ENCODE results near the gene MZF1. TPM values are rescaled to one million over a fixed set of nuclear protein-coding genes. Genes with fewer than 3 reads are reported as not detected.
A peak's percentile ranks its signal among the peaks of the same experiment; 100 is the strongest.

Gene MZF1
- total and polyA plus RNA-seq, 4 donors: 6.3 to 81.5 (median 24.8) TPM

- H3K36me3 ChIP-seq (ENCODE audit: control insufficient read depth in 1 of 2, insufficient read depth in 2 of 2, low read length in 1 of 2): no peaks in the 10 kb centered on the region
- no peaks in the 10 kb centered on the region for H3K27me3 ChIP-seq (ENCODE audit: control insufficient read depth in 1 of 2, insufficient read depth in 2 of 2, low read length in 1 of 2)
- H3K9me3 ChIP-seq (ENCODE audit: control insufficient read depth, low read length): no peaks in the 10 kb centered on the region
- H3K4me3 ChIP-seq (ENCODE audit: low read length in 2 of 2): no peak overlapping the region
- intact Hi-C loops (cut with DNase I): no loop called here
- DNase-seq (no peak), ATAC-seq (ENCODE audit: low FRiP score) (no peak)
- WGBS, 2 donors: 91 to 93% methylated on average over 3 of the region's 3 CpGs
- H3K27ac ChIP-seq (ENCODE audit: low read depth in 1 of 2, low read length in 2 of 2): no peak overlapping the region
- H3K4me1 ChIP-seq (ENCODE audit: control insufficient read depth in 1 of 2, insufficient read depth in 2 of 2, low read length in 2 of 2): no peaks in the 10 kb centered on the region
Observed at GRCh38 chr19:58535857-58536256, 37.3 kb downstream of the MZF1 start.

- no peaks in the 10 kb centered on the region for H3K27me3 ChIP-seq (ENCODE audit: control insufficient read depth in 1 of 2, insufficient read depth in 2 of 2, low read length in 1 of 2)
- no peaks in the 10 kb centered on the region for H3K9me3 ChIP-seq (ENCODE audit: control insufficient read depth, low read length)
- no peaks in the 10 kb centered on the region for H3K4me1 ChIP-seq (ENCODE audit: control insufficient read depth in 1 of 2, insufficient read depth in 2 of 2, low read length in 2 of 2)
- ATAC-seq (ENCODE audit: low FRiP score) (no peak), DNase-seq (no peak)
- H3K27ac ChIP-seq (ENCODE audit: low read depth in 1 of 2, low read length in 2 of 2): no peak overlapping the region
- 62 to 65% methylated on average over 10 of the region's 10 CpGs for WGBS, 2 donors
- H3K4me3 ChIP-seq (ENCODE audit: low read length in 2 of 2): no peak overlapping the region
- no peaks in the 10 kb centered on the region for H3K36me3 ChIP-seq (ENCODE audit: control insufficient read depth in 1 of 2, insufficient read depth in 2 of 2, low read length in 1 of 2)
- intact Hi-C loops (cut with DNase I): no loop called here
Observed at GRCh38 chr19:58531034-58531840, 41.9 kb downstream of the MZF1 start.

GRCh38 chr19:58529405-58529804 lies 43.7 kb downstream of the MZF1 start:
- no peaks in the 10 kb centered on the region for H3K4me1 ChIP-seq (ENCODE audit: control insufficient read depth in 1 of 2, insufficient read depth in 2 of 2, low read length in 2 of 2)
- intact Hi-C loops (cut with DNase I): no loop called here
- H3K36me3 ChIP-seq (ENCODE audit: control insufficient read depth in 1 of 2, insufficient read depth in 2 of 2, low read length in 1 of 2): no peaks in the 10 kb centered on the region
- no peaks in the 10 kb centered on the region for H3K9me3 ChIP-seq (ENCODE audit: control insufficient read depth, low read length)
- H3K4me3 ChIP-seq (ENCODE audit: low read length in 2 of 2): no peak overlapping the region
- H3K27ac ChIP-seq (ENCODE audit: low read depth in 1 of 2, low read length in 2 of 2): no peak overlapping the region
- DNase-seq (no peak), ATAC-seq (ENCODE audit: low FRiP score) (no peak)
- WGBS, 2 donors: 71 to 74% methylated on average over 3 of the region's 3 CpGs
- no peaks in the 10 kb centered on the region for H3K27me3 ChIP-seq (ENCODE audit: control insufficient read depth in 1 of 2, insufficient read depth in 2 of 2, low read length in 1 of 2)

GRCh38 chr19:58522709-58523108 lies 50.4 kb downstream of the MZF1 start:
- no peaks in the 10 kb centered on the region for H3K27me3 ChIP-seq (ENCODE audit: control insufficient read depth in 1 of 2, insufficient read depth in 2 of 2, low read length in 1 of 2)
- H3K27ac ChIP-seq (ENCODE audit: low read depth in 1 of 2, low read length in 2 of 2): no peak overlapping the region
- ATAC-seq (ENCODE audit: low FRiP score): no peak
- 74 to 78% methylated on average over 3 of the region's 3 CpGs for WGBS, 2 donors
- H3K4me3 ChIP-seq (ENCODE audit: low read length in 2 of 2): no peak overlapping the region
- H3K4me1 ChIP-seq (ENCODE audit: control insufficient read depth in 1 of 2, insufficient read depth in 2 of 2, low read length in 2 of 2): no peaks in the 10 kb centered on the region
- intact Hi-C loops (cut with DNase I): no loop called here
- peak in 1 of 2 donors; percentile 13 for DNase-seq
- H3K36me3 ChIP-seq (ENCODE audit: control insufficient read depth in 1 of 2, insufficient read depth in 2 of 2, low read length in 1 of 2): no peaks in the 10 kb centered on the region
- H3K9me3 ChIP-seq (ENCODE audit: control insufficient read depth, low read length): no peaks in the 10 kb centered on the region

GRCh38 chr19:58521651-58522050 lies 51.5 kb downstream of the MZF1 start:
- DNase-seq (no peak), ATAC-seq (ENCODE audit: low FRiP score) (no peak)
- H3K27ac ChIP-seq (ENCODE audit: low read depth in 1 of 2, low read length in 2 of 2): no peak overlapping the region
- peaks cover 0 to 4% of the 10 kb centered on the region in 2 donors for H3K36me3 ChIP-seq (ENCODE audit: control insufficient read depth in 1 of 2, insufficient read depth in 2 of 2, low read length in 1 of 2)
- H3K9me3 ChIP-seq (ENCODE audit: control insufficient read depth, low read length): no peaks in the 10 kb centered on the region
- H3K4me1 ChIP-seq (ENCODE audit: control insufficient read depth in 1 of 2, insufficient read depth in 2 of 2, low read length in 2 of 2): no peaks in the 10 kb centered on the region
- intact Hi-C loops (cut with DNase I): no loop called here
- no peaks in the 10 kb centered on the region for H3K27me3 ChIP-seq (ENCODE audit: control insufficient read depth in 1 of 2, insufficient read depth in 2 of 2, low read length in 1 of 2)
- WGBS, 2 donors: 27 to 45% methylated on average over 4 of the region's 4 CpGs
- H3K4me3 ChIP-seq (ENCODE audit: low read length in 2 of 2): no peak overlapping the region

GRCh38 chr19:58520257-58520599 lies 52.9 kb downstream of the MZF1 start:
- ATAC-seq (ENCODE audit: low FRiP score) (no peak), DNase-seq (no peak)
- Histone ChIP-seq H3K36me3 (ENCODE audit: control insufficient read depth in 1 of 2, insufficient read depth in 2 of 2, low read length in 1 of 2) (peaks cover 0 to 4% of the 10 kb centered on the region in 2 donors), H3K27ac (ENCODE audit: low read depth in 1 of 2, low read length in 2 of 2) (peak overlapping the region; percentile 3 to 83), H3K9me3 (ENCODE audit: control insufficient read depth, low read length) (no peaks in the 10 kb centered on the region), H3K4me1 (ENCODE audit: control insufficient read depth in 1 of 2, insufficient read depth in 2 of 2, low read length in 2 of 2) (no peaks in the 10 kb centered on the region), H3K27me3 (ENCODE audit: control insufficient read depth in 1 of 2, insufficient read depth in 2 of 2, low read length in 1 of 2) (no peaks in the 10 kb centered on the region), H3K4me3 (ENCODE audit: low read length in 2 of 2) (peak overlapping the region; percentile 12 to 16)
- WGBS, 2 donors: 7 to 10% methylated on average over 7 of the region's 7 CpGs
- intact Hi-C loops (cut with DNase I): no loop called here

- Histone ChIP-seq H3K27me3 (ENCODE audit: control insufficient read depth in 1 of 2, insufficient read depth in 2 of 2, low read length in 1 of 2) (no peaks in the 10 kb centered on the region), H3K4me3 (ENCODE audit: low read length in 2 of 2) (peak within 1 kb of the TSS; percentile 40 to 50), H3K9me3 (ENCODE audit: control insufficient read depth, low read length) (no peaks in the 10 kb centered on the region), H3K4me1 (ENCODE audit: control insufficient read depth in 1 of 2, insufficient read depth in 2 of 2, low read length in 2 of 2) (no peaks in the 10 kb centered on the region), H3K27ac (ENCODE audit: low read depth in 1 of 2, low read length in 2 of 2) (peak within 1 kb of the TSS; percentile 30 to 83), H3K36me3 (ENCODE audit: control insufficient read depth in 1 of 2, insufficient read depth in 2 of 2, low read length in 1 of 2) (peaks cover 0 to 4% of the 10 kb centered on the region in 2 donors)
- 0% methylated on average over 82 to 87 of the region's 87 CpGs for WGBS, 2 donors
- peak; percentile 95 for ATAC-seq (ENCODE audit: low FRiP score)
- intact Hi-C loops (cut with DNase I): loop anchor here in 1 of 2 donors (1.0 kb wide), 1 partner anchor 20 kb away; no protein-coding TSS in a partner anchor
- peak; percentile 95 to 96 for DNase-seq
Observed at GRCh38 chr19:58519355-58520256, 53.5 kb downstream of the MZF1 start, which contains the start of gene ZBTB45. ZBTB45 (minus strand) TSS chr19:58519810; CDS start chr19:58517673, 2,137 bp downstream.

GRCh38 chr19:58519087-58519354 lies 54.1 kb downstream of the MZF1 start:
- peaks cover 0 to 4% of the 10 kb centered on the region in 2 donors for H3K36me3 ChIP-seq (ENCODE audit: control insufficient read depth in 1 of 2, insufficient read depth in 2 of 2, low read length in 1 of 2)

More at GRCh38 chr19:58519087-58519354, 54.1 kb downstream of the MZF1 start:
- Histone ChIP-seq H3K4me3 (ENCODE audit: low read length in 2 of 2) (peak overlapping the region; percentile 40 to 50), H3K27ac (ENCODE audit: low read depth in 1 of 2, low read length in 2 of 2) (peak overlapping the region; percentile 30 to 83), H3K9me3 (ENCODE audit: control insufficient read depth, low read length) (no peaks in the 10 kb centered on the region), H3K27me3 (ENCODE audit: control insufficient read depth in 1 of 2, insufficient read depth in 2 of 2, low read length in 1 of 2) (no peaks in the 10 kb centered on the region), H3K4me1 (ENCODE audit: control insufficient read depth in 1 of 2, insufficient read depth in 2 of 2, low read length in 2 of 2) (no peaks in the 10 kb centered on the region)
- ATAC-seq (ENCODE audit: low FRiP score) (peak; percentile 78), DNase-seq (peak in 1 of 2 donors; percentile 82)
- intact Hi-C loops (cut with DNase I): loop anchor here in 1 of 2 donors (1.0 kb wide), 1 partner anchor 20 kb away; no protein-coding TSS in a partner anchor
- 0 to 1% methylated on average over 14 of the region's 14 CpGs for WGBS, 2 donors

Data from aorta (tissue), 5 donors.